Measurements from ENCODE around the gene AK6. TPM values are rescaled to one million over a fixed set of nuclear protein-coding genes. Genes with fewer than 3 reads are reported as not detected.

The AK6 gene
- total and polyA plus RNA-seq, 9 of the 15 experiments (the other 6 are each of a cell fraction or from before 2014, with no cell fraction given): 84.6 to 669 (median 143) TPM

GRCh38 chr5:69364850-69365249, 4.5 kb downstream of the AK6 start (continued):
- TF ChIP-seq RHOXF2B (CRISPR knock-in tag; conservative IDR thresholded peaks at IDR 0.05) (no peak), ZBTB33 (CRISPR knock-in tag; IDR thresholded peaks at IDR 0.05) (no peak), ZNF277 (CRISPR knock-in tag; IDR thresholded peaks at IDR 0.05; ENCODE audit: borderline replicate concordance) (no peak), ZNF316 (IDR thresholded peaks at IDR 0.05) (peak; percentile 83), ZNF717 (CRISPR knock-in tag; IDR thresholded peaks at IDR 0.05) (no peak), UBTF (IDR thresholded peaks at IDR 0.05; ENCODE audit: borderline replicate concordance in 1 of 2, low read depth in 2 of 2, low read length in 2 of 2) (no peak), NFYB (IDR thresholded peaks at IDR 0.05; ENCODE audit: extremely low read depth, insufficient read length) (no peak), GATA2 (CRISPR knock-in tag; IDR thresholded peaks at IDR 0.05) (no peak), ZNF583 (CRISPR knock-in tag; IDR thresholded peaks at IDR 0.05) (no peak), GTF2A2 (tag; IDR thresholded peaks at IDR 0.05) (no peak), ATF3 (IDR thresholded peaks at IDR 0.05) (peak; percentile 78), ATF3 (CRISPR knock-in tag; conservative IDR thresholded peaks at IDR 0.05) (no peak), HMG20A (CRISPR knock-in tag; conservative IDR thresholded peaks at IDR 0.05) (no peak), AFF1 (IDR thresholded peaks at IDR 0.05; ENCODE audit: low read depth in 1 of 2, partially characterized antibody in 2 of 2) (no peak), ESRRA (IDR thresholded peaks at IDR 0.05; ENCODE audit: borderline replicate concordance, low read depth) (no peak), ATF1 (CRISPR knock-in tag; IDR thresholded peaks at IDR 0.05) (no peak), ATF1 (tag; IDR thresholded peaks at IDR 0.05) (peak; percentile 20; the same call in 1 of the 2 replicates), NEUROD1 (IDR thresholded peaks at IDR 0.05; ENCODE audit: borderline replicate concordance, low read depth, low read length, partially characterized antibody) (no peak), ATF7 (IDR thresholded peaks at IDR 0.05) (no peak), MAFG (tag; conservative IDR thresholded peaks at IDR 0.05) (peak; percentile 67)

Measured in K562 (cell line).